T-helper 2 cell treated with Interferon-gamma antibody and Interleukin-4, amounts not matched to agents 5 μg/mL and 100 μg/mL, for 36 hours (primary cell): ENCODE data around the gene CAPSL.
"Not testable (repeated sequence)": the region's sequence is repeated elsewhere in the genome, so short reads cannot be mapped to it uniquely, and the experiment has no call there.

Experiments used
- DNase-seq: peaks from one replicate; pipeline ENCODE4 v3.0.0; 2021; ENCODE audit warnings: low spot score
- H3K27ac Mint-ChIP-seq: one replicate; pipeline ENCODE4 v1.8.0; 2021; ENCODE audit warnings: mild to moderate bottlenecking, mixed read lengths
- H3K27me3 Mint-ChIP-seq: one replicate; pipeline ENCODE4 v1.8.0; 2021; ENCODE audit warnings: low read depth, mixed read lengths
- H3K36me3 Mint-ChIP-seq: one replicate; pipeline ENCODE4 v1.8.0; 2021; ENCODE audit warnings: low read depth, mixed read lengths
- H3K4me1 Mint-ChIP-seq: one replicate; pipeline ENCODE4 v1.8.0; 2021; ENCODE audit warnings: low read depth, mixed read lengths
- H3K4me3 Mint-ChIP-seq: one replicate; pipeline ENCODE4 v1.8.0; 2022; ENCODE audit warnings: mild to moderate bottlenecking, moderate library complexity, mixed read lengths
- H3K9me3 Mint-ChIP-seq: one replicate; pipeline ENCODE4 v1.8.0; 2021; ENCODE audit warnings: mixed read lengths

CAPSL gene

GRCh38 chr5:35856186-35856764 is 82.1 kb downstream of the CAPSL start:
- not testable (repeated sequence) for H3K9me3 Mint-ChIP-seq, DNase-seq, H3K27me3 Mint-ChIP-seq
- peaks cover 79% of the 10 kb centered on the region for H3K4me1 Mint-ChIP-seq
- peak overlapping the region; percentile 85 for H3K27ac Mint-ChIP-seq
- H3K36me3 Mint-ChIP-seq: peaks cover 41% of the 10 kb centered on the region
- peak overlapping the region; percentile 89 for H3K4me3 Mint-ChIP-seq

- H3K36me3 Mint-ChIP-seq: peaks cover 31% of the 10 kb centered on the region
- H3K9me3 Mint-ChIP-seq: peaks cover 7% of the 10 kb centered on the region
- H3K27me3 Mint-ChIP-seq: no peaks in the 10 kb centered on the region
- H3K27ac Mint-ChIP-seq: peak overlapping the region; percentile 97
- no peak for DNase-seq
- H3K4me1 Mint-ChIP-seq: peaks cover 75% of the 10 kb centered on the region
- peak overlapping the region; percentile 85 for H3K4me3 Mint-ChIP-seq
Observed at GRCh38 chr5:35855187-35855586, 83.2 kb downstream of the CAPSL start.
